ENCODE measurements around the gene SPDYE4. TPM values are rescaled to one million over a fixed set of nuclear protein-coding genes. Genes with fewer than 3 reads are reported as not detected.

The SPDYE4 gene
- total RNA-seq, 1 experiment from 2014 or later: not detected

DNA sequence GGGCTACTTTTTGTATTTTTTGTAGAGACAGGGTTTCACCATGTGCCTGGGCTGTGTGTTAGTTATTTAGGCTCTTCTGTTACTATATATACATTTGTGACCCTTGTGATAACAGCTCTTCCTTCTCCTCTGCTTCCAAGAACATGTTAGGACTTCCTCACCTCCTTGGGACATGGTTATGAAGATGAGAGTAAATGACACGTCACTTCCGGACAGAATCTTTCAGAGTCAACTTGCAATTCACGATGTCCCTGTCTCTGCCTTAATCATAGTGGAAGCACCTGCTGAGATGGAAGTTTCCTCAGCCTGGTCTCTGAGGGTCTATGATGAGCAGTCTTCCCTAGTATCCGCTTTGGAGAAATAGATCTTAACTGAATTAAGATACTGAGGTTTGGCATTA, 56.6 kb downstream of the SPDYE4 start:
- no TSS peak for BruUV-seq (replicated peaks)

GRCh38 chr17:8701221-8701620, 57.1 kb downstream of the SPDYE4 start:
- intact Hi-C loops (cut with micrococcal nuclease): no loop called here
- no peak overlapping the region for H3K4me2 ChIP-seq (ENCODE audit: low read length)
- ChIA-PET CTCF (interaction anchor here (0.6 kb wide), 1 partner anchor 128 kb away, joined by 4 read pairs; no protein-coding TSS in a partner anchor), POLR2A (ENCODE audit: unreplicated experiment) (no interaction called here)
- ATAC-seq (no peak), DNase-seq (no peak)
- H3K9me3 ChIP-seq (ENCODE audit: low read length): no peaks in the 10 kb centered on the region
- no peaks in the 10 kb centered on the region for H3K4me1 ChIP-seq (ENCODE audit: insufficient read depth, low read length)
- H3K27me3 ChIP-seq (ENCODE audit: low read length): 0 out of 2 replicates have a peak, but pooled peaks cover 3% of the 10 kb centered on the region
- TF ChIP-seq EZH2phosphoT487 (IDR thresholded peaks at IDR 0.05; ENCODE audit: borderline replicate concordance, low read length) (no peak), CTCF (conservative IDR thresholded peaks at IDR 0.05; ENCODE audit: low read depth, low read length) (no peak), EZH2 (IDR thresholded peaks at IDR 0.05; ENCODE audit: low read length, unreplicated experiment) (no peak)
- no peak overlapping the region for H3K27ac ChIP-seq (ENCODE audit: low read length)
- no peaks in the 10 kb centered on the region for H3K79me2 ChIP-seq (ENCODE audit: low read length)
- no peaks in the 10 kb centered on the region for H3K9me2 ChIP-seq (replicated peaks; ENCODE audit: low read length)
- BruUV-seq (replicated peaks): no TSS peak
- H4K20me1 ChIP-seq (ENCODE audit: low read length): no peaks in the 10 kb centered on the region
- H3F3A ChIP-seq (ENCODE audit: low read length, unreplicated experiment): no peaks in the 10 kb centered on the region
- H2AFZ ChIP-seq (ENCODE audit: low read length): no peak overlapping the region
- H3K4me3 ChIP-seq (ENCODE audit: low read length): no peak overlapping the region
- no peaks in the 10 kb centered on the region for H3K36me3 ChIP-seq (ENCODE audit: low read depth, low read length)
- H3K9ac ChIP-seq (ENCODE audit: low read length): no peak overlapping the region

More for the DNA sequence above, 56.6 kb downstream of the SPDYE4 start:
- Histone ChIP-seq H3F3A (ENCODE audit: low read length, unreplicated experiment) (no peaks in the 10 kb centered on the region), H3K9me2 (replicated peaks; ENCODE audit: low read length) (no peaks in the 10 kb centered on the region), H4K20me1 (ENCODE audit: low read length) (no peaks in the 10 kb centered on the region), H3K27ac (ENCODE audit: low read length) (no peak overlapping the region), H3K4me1 (ENCODE audit: insufficient read depth, low read length) (no peaks in the 10 kb centered on the region), H3K36me3 (ENCODE audit: low read depth, low read length) (no peaks in the 10 kb centered on the region), H2AFZ (ENCODE audit: low read length) (no peak overlapping the region), H3K79me2 (ENCODE audit: low read length) (no peaks in the 10 kb centered on the region), H3K27me3 (ENCODE audit: low read length) (0 out of 2 replicates have a peak, but pooled peaks cover 3% of the 10 kb centered on the region), H3K4me3 (ENCODE audit: low read length) (no peak overlapping the region), H3K9ac (ENCODE audit: low read length) (no peak overlapping the region), H3K4me2 (ENCODE audit: low read length) (no peak overlapping the region), H3K9me3 (ENCODE audit: low read length) (no peaks in the 10 kb centered on the region)
- ChIA-PET CTCF (no interaction called here), POLR2A (ENCODE audit: unreplicated experiment) (no interaction called here)
- intact Hi-C loops (cut with micrococcal nuclease): no loop called here
- TF ChIP-seq EZH2phosphoT487 (IDR thresholded peaks at IDR 0.05; ENCODE audit: borderline replicate concordance, low read length) (no peak), EZH2 (IDR thresholded peaks at IDR 0.05; ENCODE audit: low read length, unreplicated experiment) (no peak), CTCF (conservative IDR thresholded peaks at IDR 0.05; ENCODE audit: low read depth, low read length) (no peak)
- no peak for ATAC-seq
- DNase-seq: no peak

Other genes starting within 250 kb of the SPDYE4 start
- 32.7 and 44.6 TPM in 2 replicates for gene MYH10, start 127.8 kb downstream of the SPDYE4 start, total RNA-seq (2014; rRNA removed)
- not detected in 2 replicates for gene CCDC42, start 13.7 kb downstream of the SPDYE4 start, total RNA-seq (2014; rRNA removed)
- 0.07 TPM in 1 of 2 replicates, not detected in the other for gene MFSD6L, start 40.8 kb upstream of the SPDYE4 start, total RNA-seq (2014; rRNA removed)
- not detected in 2 replicates for gene PIK3R6, start 109.1 kb upstream of the SPDYE4 start, total RNA-seq (2014; rRNA removed)
- not detected in 2 replicates for gene PIK3R5, start 207.2 kb upstream of the SPDYE4 start, total RNA-seq (2014; rRNA removed)